Peyer's patch (tissue), 4 donors: ENCODE results near the gene TPP2.

Experiments
- CTCF ChIP-seq, 6 experiments: fragments of 450-650 bp in 4 of 6; fragments of 200-600 bp in 2 of 6; sonication (generic) in 1 of 6; IDR thresholded peaks; one replicate each; pipeline ENCODE4 v1.5.1; 2017 to 2019; ENCODE audit warnings: antibody characterized with exemption in 6 of 6, mild to moderate bottlenecking in 3 of 6, moderate library complexity in 1 of 6
- POLR2A ChIP-seq, 2 donors: fragments of 450-650 bp; IDR thresholded peaks; one replicate each; pipeline ENCODE4 v1.5.1; 2017; ENCODE audit warnings: antibody characterized with exemption in 2 of 2, mild to moderate bottlenecking in 2 of 2, moderate library complexity in 2 of 2

- TF ChIP-seq POLR2A (IDR thresholded peaks at IDR 0.05) (peak; percentile 74 to 83), CTCF (IDR thresholded peaks at IDR 0.05) (no peak)
These were observed at the start of gene TPP2 for GRCh38 chr13:102596147-102597028.
